Central memory CD4-positive, alpha-beta T cell (primary cell): ENCODE results near the gene DLG2.

ENCODE experiments used
- DNase-seq: peaks from one replicate; pipeline ENCODE4 v3.0.0; 2022

DLG2 gene

GRCh38 chr11:83725269-83725560 lies 1901.9 kb downstream of the DLG2 start:
- DNase-seq: no peak

GRCh38 chr11:83723999-83724398 lies 1903.1 kb downstream of the DLG2 start:
- no peak for DNase-seq

DNA sequence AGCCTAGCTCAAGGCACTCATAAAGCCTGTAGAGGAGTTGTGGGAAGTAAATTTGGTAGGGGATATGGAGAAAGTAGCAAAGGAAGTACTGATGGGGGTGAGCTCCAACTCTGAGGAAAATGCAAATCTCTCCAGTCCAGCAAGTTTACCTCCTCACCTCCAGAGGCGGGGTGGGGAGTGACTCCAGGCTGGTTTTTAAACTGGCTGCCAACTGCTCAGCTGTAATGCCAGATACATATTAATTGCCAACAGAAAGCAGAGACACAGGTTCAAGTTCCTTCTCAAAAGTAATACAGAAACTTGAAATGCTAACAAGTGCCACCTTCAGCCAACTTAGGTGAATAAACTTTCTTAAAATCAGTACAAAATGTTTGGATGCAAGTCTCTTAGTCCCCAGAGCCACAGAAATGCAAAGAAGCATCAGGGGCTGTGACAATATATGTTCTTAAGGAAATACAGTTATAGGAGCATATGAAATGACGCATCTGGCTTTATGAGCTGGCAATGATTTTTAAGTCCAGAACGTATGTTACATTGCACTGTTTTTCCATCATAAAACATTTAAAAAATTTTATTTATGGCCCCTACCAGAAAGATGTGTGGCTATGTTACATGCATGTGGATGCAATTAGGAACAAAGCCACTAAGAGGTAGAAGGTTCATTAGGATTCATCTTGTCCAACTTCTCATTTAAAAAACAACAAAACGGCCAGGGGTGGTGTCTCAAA lies 1904.6 kb downstream of the DLG2 start:
- no peak for DNase-seq

- DNase-seq: no peak
These were observed 1905.9 kb downstream of the DLG2 start for GRCh38 chr11:83721263-83721662.

DNA sequence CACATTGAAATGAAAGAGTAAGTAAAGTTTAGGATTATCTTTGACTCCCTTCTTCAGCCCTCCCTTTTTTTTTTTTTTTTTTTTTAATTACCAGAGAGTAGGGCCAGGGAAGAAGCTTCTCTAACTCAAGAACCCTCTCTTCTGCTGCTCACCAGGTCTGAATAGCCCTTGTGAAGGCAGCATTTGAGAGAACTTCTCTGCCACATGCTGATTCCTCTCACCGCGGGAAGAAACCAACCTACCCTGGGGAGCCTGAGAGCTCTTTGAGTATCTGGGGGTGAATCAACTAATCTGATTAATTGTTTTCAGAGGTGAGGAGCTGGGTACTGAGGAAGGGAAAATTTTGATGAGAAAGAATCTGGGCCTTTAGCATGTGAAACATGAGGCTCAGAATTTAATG lies 1906.5 kb downstream of the DLG2 start:
- no peak for DNase-seq

DNA sequence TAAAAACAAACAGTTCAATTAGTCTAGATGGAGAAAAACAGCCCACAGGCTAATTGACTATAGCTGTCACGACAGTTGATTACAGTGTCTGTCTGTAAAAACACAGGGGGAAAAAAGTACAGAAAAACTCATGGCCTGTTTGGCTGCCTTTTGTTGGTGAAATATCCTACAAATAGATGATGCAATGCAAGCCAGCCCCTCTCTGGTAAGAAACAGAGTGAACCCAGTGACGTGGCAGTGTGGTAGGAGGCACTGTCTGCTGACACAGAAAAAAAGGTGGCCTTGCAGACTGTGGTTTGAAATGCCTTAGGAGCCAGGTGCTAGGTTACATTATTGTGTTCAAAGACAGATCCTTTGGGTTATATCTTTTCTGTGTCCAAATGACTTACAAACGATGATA lies 1909.6 kb downstream of the DLG2 start:
- no peak for DNase-seq

GRCh38 chr11:83715927-83716535 lies 1911.1 kb downstream of the DLG2 start:
- no peak for DNase-seq

- DNase-seq: no peak
These were observed 1913.4 kb downstream of the DLG2 start for GRCh38 chr11:83713708-83714107.

DNA sequence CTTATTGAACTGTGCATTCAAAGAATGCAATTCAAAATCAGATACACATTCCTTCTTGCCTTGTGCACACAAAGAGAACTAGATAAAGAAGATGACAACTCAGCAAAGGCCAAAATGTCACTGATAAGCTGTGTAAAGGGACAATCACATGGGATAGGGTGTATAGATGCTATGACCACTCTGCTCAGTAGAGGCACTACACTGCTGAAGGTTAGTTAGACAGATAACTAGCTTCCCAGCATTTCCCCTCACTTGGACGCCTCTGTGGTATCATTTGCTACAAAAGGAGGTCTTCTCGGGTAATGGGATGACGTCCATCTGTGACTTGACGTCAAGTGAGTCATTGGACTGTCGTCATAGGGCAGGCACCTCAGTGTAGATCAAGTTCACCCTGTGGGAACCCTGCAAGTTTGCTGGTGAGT lies 1916.0 kb downstream of the DLG2 start:
- no peak for DNase-seq

DNA sequence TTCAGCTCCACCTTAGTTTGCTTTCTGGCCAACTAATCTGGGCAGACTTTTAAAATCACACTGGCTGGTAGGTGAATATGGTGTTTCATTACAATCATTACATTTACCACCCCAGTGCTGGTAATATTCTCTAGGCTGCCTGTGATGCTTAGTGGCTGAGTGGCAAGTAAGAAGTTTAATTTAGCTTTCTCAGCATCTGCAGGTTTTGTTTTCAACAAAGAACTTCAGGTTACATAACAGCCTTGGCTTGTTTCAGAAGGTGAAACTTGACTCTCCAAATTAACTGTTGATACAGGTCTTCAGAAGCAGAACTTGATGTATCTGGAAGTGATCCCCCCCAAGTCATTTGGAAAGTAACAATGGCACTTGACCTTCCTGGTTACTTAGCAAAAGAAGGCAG lies 1917.7 kb downstream of the DLG2 start:
- no peak for DNase-seq

DNA sequence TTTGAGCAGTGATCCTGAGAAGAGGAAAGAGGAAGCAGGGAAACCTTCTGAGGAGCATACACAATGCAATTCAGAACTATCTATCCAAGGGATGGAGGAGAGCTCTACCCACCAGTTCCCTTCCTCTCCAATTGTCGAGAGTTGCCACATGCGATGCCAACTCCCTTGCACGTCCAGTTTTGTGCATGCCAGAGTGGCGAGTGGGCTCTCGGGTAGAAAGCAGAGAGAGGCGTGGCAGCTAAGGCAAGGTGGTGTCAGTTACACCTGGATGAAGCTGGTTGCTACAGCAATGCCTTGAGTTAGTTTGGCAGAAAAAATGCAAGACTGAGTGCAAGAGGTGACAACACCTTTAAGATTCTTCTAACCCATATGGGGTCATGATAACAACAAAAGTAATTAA lies 1920.6 kb downstream of the DLG2 start:
- DNase-seq: no peak

DNA sequence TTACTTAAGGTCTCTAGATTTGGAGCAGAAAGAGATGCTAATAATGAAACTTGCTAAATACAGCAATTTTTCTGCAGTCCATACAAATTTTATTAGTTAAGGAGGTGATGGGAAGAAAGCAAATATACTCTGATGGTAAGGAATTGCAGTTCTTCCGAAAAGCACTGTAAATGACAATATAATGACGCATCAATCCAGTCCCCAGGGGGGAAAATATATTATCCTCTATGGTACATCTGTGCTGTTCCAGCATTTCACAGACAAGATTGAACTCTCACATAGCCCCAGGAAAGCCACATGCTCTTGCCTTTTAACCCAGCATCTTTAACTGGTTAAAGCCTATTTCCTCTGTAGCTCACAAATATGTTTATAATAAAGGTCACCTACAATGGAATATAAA lies 1924.3 kb downstream of the DLG2 start:
- no peak for DNase-seq

DNA sequence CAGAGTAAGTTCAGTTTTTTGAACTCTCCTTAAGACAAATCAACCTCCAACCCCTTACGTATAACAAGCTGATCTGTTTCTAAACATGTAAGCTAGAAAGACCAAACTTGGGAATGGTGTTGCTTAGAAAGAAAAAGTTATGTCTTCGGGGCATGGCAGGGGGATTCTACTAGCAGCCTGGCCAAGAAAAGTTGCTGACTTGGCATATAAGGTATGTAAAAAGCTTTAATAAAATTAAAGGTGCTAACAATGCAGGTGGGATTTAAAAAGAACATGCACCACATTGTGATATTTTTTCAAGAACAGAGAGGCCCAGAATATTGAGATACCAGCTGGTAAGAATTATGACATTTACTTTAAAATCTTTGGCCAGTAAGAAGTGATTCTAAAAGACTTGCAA lies 1929.6 kb downstream of the DLG2 start:
- no peak for DNase-seq

GRCh38 chr11:83695046-83695445 lies 1932.1 kb downstream of the DLG2 start:
- DNase-seq: no peak

- DNase-seq: no peak
These were observed 1932.8 kb downstream of the DLG2 start for GRCh38 chr11:83694191-83694910.

DNA sequence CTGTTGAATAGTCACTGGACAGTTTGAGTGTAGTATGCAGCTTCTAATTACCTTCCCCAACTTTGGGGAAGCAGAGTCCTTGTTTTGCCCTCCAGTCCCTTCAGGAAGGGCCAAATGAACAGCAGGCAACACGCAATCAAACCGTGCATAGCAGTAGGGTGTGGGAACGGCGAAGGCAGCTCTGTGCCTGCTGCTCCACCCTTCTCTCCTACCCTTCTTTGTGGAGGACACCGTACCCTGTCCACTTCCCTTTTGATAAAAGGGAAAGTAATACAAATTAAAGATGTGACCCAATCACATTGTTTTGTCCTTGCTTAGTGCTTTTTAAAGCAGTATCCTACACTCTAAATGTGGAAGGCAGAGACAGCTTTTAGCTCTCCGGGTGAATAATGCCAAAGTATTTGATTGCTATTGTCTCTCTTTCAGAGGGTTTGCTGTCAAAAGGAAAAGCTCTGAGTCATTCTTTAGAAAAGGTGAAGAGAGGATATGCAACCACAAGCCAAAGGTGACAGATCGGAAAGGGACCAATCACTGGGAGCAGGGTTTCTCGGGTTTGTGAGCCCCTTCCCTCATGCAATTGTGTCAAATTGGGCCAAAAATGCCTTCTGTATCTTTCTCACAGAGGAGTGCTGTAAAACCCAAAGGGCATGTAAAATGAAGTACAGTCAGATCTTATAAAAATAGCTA lies 1933.7 kb downstream of the DLG2 start:
- DNase-seq: no peak

DNA sequence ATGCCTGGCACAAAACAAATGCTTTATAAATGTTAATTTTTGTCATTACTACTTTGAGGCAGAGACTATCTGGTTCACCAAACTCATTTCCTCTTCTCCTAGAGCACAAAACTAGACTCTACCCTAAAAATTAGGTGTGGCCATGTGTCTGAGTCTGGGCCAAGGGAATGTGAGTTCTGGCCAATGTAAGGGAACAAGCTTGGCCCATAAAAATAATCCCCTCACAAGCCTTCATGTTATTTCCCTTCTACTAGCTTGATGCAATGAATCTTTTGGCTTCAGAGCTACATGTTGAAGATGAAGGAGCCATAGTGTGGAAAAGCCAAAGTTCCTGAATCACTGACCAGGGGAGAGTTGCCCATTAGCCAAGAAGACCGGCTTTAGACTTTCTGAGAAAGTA lies 1934.5 kb downstream of the DLG2 start:
- DNase-seq: no peak

- DNase-seq: no peak
These were observed 1935.6 kb downstream of the DLG2 start for GRCh38 chr11:83691451-83691950.

DNA sequence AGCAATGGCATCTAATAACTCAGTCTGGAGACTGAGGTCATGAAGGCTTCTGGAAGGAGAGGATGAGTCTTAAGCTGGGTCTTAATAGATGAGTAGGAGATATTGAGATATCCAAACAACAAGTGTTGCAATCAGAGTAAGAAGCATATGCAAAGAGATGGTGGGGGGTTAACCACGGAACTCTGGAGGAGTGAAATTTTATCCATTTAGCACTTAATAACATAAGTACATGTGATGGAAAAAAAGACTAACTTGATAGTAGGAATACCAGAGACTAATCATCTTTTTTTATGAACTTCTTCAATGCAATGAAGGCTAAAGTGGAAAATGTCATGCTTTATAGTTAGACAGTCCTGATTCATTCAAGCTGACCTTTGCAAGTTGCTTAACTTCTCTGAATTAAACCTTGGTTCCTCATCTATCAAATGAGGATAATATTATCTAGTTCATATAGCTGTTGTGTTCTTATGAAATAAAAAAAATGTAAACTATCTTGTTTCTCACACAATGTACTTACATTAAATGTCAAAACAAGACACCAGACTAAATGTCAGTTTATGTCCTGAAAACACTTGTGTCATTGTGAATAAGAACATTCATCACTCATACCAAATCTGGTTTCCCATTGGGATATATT lies 1937.9 kb downstream of the DLG2 start:
- no peak for DNase-seq

DNA sequence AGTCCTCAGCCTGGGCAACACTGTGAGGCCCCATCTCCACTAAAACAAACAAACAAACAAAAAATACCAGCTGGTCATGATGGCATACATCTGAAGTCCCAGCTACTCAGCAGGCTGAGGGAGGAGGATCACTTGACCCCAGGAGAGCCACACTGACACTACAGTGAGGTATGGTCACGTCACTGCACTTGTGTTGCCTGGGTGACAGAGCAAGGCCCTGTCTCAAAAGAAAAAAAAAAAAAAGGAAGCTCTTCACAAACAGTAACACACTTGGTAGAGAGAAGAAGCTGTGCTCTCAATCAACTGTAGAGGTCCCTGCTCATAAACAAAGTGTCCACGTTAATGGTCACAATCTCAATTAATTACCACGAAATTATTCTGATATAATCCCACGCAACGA lies 1939.4 kb downstream of the DLG2 start:
- no peak for DNase-seq

- no peak for DNase-seq
These were observed 1941.4 kb downstream of the DLG2 start for GRCh38 chr11:83685730-83686129.

DNA sequence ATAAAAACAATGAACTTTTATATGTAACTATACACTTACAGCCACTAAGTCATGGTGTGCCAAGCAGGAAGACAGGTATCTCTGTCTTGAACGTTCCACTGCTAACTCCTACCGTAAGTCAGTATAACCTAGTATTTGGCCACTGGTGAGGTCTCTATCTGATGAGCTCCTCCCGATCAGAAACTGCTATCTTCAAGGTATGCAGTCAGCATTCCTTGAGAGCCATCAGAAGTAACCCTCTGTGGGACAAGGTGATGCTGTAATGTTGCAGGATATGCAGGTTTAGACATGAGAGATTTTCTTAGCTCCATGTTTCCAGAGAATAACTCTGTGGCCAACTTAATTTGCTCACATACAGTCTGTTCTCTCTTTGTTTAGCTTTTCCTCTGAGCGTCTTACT lies 1943.1 kb downstream of the DLG2 start:
- DNase-seq: no peak

DNA sequence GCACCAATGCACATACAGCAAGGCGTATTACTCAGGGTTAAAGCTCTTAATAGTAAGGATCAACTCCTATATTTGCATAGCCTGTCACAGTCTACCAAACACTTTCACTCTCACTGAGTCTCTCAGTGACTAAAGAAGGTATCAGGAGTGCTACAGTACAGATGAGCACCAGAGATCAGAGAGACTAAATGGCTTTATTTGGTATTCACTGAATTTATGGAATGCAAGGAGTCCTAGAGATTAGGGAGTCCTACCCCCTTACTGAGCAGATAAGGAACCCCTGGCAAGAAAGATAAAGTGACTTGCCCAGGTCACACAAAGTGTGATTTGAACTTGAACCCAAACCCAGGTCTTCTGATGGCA lies 1944.6 kb downstream of the DLG2 start:
- no peak for DNase-seq
